DMS114 treated with DMSO at 0.1 percent for 48 hours (cell line): ENCODE results near the gene EPN3.
A peak's percentile ranks its signal among the peaks of the same experiment; 100 is the strongest.

Experiments
- DNase-seq: peaks from one replicate; lab custom pipeline; 2025; ENCODE audit not compliant: unreplicated experiment; lab: John Stamatoyannopoulos, UW

The EPN3 gene

DNA sequence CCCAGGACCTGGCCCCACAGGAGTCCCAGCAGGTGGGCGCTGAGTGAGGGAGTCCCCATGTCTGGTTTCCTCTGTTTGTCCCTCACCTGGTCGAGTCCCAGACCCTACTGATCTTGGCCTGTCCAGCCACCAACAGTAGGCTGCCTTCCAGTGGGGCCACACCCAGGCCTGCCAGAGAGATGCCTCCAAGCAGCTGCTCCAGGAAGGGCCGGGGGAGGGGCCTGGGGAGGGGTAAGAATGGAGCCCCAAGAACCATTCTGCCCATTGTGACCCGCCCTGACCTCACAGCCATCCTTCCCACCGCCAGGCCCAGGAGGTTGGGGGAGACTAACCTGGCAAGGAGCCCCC is 15.2 kb downstream of the EPN3 start:
- DNase-seq: no peak

DNA sequence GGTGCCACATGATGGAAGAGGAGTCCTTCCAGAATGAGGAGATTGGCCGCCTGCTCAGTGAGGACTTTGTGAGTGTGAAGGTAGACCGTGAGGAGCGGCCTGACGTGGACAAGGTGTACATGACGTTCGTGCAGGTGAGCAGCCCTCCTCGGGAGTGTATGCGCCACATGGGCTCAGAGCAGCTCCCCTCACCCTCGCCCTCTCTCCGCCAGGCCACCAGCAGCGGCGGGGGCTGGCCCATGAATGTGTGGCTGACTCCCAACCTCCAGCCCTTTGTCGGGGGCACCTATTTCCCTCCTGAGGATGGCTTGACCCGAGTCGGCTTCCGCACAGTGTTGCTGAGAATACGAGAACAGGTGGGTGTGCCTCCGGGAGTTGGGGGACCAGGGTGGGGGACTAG is 16.3 kb downstream of the EPN3 start:
- DNase-seq: no peak

DNA sequence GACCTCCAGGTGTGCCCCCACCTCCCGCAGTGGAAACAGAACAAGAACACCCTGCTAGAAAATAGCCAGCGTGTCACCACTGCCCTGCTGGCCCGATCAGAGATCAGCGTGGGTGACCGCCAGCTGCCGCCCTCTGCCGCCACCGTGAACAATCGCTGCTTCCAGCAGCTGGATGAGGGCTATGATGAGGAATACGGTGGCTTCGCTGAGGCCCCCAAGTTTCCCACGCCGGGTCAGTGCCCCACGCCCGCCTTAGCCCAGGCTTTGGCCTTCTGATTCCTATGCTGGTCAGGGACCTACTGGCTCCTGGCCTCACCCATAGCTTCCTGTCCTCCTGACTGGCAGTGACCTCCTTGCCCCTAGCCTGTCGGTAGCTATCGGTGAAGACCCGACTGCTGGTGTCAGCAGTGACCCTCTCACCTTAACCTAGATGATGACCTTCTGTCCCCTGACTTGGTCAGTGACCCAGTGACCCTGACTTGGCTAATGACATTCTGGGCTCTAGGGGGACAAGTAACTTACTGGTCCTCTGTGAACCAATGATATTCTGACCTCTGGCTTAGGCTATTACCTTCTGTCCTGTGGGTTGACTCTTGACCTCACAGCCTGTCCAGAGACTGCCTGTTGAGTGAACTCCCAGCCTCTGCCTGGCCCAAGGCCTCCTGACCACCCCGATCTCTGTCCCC is 16.9 kb downstream of the EPN3 start:
- no peak for DNase-seq

DNA sequence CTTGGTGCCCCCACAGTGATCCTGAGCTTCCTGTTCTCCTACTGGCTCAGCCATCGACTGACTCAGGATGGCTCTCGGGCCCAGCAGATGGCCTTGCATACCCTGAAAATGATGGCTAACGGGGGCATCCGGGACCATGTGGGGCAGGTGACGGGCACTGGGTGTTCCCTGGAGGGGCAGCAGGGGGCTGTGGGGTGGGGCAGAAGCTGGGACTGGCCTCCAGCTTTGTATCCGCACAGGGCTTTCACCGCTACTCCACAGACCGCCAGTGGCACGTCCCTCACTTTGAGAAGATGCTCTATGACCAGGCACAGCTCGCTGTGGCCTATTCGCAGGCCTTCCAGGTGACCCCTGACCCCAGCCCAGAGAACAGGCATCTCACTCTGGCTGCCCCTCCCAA is 17.4 kb downstream of the EPN3 start:
- DNase-seq: no peak

DNA sequence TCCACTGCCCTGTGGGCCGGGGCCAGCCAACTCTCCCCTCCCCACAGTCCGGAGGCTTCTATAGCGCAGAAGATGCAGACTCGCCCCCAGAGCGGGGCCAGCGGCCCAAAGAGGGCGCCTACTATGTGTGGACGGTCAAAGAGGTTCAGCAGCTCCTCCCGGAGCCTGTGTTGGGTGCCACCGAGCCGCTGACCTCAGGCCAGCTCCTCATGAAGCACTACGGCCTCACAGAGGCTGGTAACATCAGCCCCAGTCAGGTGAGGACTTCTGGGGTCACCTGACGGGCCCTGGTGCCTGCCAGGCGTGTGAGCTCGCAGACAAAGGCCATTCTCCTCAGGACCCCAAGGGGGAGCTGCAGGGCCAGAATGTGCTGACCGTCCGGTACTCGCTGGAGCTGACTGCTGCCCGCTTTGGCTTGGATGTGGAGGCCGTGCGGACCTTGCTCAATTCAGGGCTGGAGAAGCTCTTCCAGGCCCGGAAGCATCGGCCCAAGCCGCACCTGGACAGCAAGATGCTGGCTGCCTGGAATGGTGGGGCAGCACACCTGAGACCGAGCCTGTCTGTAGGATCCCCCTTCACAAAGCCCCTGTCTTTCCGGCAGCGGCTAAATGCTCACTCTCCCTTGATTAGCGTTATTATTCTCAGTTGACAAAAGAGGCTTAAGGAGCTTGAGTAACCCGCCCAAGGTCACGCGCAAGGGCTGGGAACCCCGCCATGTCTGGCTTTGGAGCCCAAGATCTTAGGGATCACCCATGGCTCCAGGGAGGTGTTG is 18.3 kb downstream of the EPN3 start:
- peak; percentile 67 for DNase-seq

DNA sequence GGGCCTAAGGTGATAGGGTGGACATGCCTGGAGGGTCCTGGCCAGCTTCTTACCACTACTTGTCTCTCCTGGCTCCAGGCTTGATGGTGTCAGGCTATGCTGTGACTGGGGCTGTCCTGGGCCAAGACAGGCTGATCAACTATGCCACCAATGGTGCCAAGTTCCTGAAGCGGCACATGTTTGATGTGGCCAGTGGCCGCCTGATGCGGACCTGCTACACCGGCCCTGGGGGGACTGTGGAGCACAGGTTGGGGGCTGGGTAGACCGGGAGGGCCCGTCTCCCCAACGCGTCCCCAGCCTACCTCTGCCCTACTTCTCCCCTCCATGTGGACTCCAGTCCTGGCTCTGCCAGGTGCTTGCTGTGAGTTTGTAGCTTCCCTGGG is 18.9 kb downstream of the EPN3 start:
- DNase-seq: no peak

DNA sequence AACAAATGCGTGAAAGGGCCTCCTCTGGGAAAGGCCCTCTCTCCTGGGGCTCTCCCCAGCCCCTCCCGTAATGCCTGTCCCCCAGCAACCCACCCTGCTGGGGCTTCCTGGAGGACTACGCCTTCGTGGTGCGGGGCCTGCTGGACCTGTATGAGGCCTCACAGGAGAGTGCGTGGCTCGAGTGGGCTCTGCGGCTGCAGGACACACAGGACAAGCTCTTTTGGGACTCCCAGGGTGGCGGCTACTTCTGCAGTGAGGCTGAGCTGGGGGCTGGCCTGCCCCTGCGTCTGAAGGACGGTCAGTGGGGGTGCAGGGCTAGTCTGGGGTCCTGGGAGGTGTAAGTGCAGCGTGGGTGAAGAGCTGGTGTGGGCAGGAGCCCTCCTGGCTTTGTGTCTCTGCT is 19.3 kb downstream of the EPN3 start:
- DNase-seq: no peak

DNA sequence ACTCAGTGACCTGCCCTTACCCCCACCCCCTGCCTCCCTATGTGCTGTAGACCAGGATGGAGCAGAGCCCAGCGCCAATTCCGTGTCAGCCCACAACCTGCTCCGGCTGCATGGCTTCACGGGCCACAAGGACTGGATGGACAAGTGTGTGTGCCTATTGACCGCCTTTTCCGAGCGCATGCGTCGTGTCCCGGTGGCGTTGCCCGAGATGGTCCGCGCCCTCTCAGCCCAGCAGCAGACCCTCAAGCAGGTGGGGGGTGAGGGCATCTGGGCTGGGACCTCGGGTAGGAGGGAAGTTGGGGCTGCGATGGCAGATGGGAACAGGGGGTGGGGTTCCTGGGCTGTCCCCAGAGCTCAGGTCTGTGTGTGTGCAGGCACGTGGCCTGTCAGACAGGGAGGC is 21.7 kb downstream of the EPN3 start:
- no peak for DNase-seq

DNA sequence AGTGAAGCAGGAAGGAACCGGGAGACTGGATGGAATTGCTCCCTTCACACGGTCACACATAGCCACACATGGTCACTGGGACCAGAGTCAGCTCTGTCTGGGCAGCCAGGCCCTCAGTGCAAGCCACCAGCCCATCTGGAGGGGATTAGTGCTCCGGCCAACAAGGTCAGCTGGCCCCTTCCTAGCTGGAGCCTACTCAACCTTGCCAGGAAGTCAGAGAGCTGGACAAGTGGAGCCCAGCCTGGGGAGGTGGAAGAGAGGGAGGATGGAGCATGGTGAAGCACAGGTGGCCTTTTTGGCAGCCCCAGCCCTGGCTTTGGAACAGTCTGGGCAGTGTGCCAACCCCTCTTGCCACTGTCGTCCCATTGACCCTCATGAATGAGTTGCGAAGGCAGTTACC is 24.3 kb downstream of the EPN3 start:
- no peak for DNase-seq

DNA sequence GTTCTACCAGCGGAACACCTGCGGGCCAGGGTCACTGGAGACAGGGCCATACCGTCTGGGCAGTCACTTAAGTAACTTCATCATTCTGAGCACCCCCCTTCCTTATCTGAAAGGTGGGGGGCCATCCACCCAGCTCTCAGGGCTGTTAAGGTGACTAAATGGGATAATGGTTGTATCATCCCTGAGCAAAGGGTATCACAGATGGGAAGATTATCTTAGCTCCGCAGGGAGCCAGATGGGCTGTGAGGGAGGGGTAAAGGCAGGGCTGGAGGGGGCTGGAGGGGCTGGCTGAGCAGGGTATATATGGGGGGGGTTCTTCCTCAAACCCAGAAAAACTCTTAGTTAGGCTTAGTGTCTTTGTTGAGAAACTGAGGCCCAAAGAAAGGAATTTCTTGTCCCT is 25.1 kb downstream of the EPN3 start:
- no peak for DNase-seq

DNA sequence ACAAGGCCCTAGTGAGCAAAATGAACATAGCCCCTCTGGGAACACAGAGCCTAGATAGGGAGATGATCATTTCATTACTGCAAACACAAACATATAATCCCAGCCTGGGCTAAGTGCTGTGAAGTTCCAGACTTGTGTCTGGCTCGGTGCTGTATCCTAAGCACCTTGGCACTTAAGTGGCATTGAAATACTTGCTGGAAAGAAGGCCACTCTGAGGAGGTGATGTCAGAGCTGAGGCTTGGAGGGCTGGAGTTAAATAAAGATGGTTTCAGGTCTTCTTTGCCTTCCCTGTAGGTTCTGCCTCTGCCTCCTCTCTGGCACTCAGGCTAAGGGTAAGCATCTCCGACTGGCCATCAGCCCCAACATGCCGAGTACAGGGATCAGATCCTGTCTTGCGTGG is 25.6 kb downstream of the EPN3 start:
- no peak for DNase-seq

DNA sequence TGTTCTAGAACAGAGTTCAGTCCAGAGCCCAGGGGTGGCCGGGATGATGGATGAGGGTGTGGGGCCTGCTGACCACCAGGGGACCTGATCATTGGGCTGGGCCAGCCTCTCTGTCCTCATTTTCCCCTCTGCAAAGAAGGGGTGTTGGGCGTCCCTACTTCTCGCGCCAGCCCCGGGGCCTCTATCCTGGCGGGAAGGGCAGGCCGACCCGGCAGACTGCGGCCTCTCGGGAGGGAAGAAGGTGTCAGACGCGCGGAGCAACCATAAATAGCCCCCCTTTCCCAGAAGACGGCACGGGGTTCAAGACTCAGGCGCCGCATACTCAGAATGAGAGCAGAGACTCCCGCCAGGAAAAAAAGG is 26.0 kb downstream of the EPN3 start:
- DNase-seq: no peak

DNA sequence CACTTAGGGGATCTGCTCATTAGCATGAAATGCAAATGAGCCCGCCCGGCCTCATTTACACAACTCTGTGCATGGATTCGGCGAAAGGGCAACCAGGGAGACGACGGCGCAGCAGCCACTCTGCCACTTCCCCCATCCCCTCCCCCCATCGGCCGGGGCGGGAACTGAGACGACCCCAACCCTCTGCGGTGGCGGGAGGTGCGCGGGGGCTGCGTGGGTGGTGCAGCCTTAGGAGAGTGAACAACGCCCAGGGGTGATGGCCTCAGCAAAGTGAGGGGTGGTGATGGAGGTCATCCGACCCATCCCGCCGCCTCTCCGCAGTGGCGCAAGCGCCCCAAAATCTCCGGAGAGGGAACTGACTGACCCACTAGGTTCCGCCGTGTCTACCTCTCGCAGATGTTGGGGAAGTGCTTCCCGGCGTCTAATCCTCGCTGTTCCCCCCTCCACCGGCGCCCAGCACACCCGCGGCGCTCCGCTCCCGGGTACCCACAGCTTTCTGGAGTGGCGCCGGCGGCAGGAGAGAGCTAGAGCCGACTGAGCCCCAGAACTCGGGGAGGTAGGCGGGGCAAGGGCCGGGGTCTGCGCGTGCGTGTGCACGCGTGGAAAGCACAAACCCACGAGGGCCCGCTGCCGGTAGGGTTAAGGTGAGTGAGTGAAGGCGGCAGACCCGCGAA is 26.5 kb downstream of the EPN3 start:
- DNase-seq: no peak

DNA sequence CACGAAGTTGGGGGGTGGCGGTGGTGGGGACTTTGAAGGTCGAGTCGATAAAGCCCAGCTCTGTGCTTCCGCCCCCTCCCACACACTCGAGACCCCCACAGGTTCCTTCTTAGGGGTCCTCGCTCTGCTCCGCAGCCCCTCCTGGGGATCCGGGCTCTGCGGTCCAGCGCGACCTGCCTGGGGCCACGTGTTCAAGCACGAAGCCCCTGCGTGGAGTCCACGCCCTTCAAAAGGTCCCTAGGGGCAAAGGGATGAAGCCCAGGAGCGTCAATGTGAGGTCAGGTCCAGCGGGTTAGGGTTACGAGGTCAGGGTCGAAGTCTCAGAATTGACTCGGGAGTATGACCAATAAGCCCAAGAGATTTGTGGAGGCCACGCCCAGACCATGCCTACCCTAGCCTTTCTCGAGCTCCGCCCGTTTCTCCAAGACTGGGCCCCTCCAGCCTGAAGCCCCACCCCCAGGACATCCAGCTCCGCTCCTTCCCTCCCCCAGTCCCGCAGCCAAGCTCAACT is 27.2 kb downstream of the EPN3 start:
- peak; percentile 56 for DNase-seq

DNA sequence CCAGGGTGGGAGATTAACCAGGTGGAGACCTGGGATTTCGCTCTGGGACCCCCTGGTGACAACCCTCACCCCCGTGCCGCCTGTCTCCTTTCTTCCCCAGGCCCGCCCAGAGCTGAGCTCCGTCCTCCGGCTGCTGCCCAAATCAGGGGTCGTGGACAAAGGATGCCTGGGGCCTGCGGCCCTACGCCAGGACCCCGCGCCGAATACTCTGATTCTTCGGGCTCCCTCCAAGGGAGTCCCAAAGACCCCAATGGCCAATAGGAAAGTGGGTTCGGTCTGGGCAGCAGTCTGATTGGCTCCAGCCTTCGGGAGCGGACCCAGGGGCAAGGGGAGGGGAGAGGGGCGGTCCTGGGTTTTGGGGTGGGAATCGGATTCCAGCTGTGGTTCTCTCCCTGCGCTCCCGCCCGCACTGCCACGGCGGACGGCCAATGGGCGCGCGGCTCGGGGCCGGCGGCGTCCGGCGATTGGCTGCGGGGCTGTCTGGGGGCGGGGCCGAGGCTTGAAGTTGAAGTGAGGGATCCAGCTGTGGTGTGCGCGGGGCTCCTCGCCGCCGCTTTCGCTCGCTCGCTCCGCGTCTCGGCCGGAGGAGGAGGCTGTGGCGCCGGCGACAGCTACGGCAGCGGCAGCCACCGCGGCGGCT is 27.8 kb downstream of the EPN3 start, which contains the start of gene CACNA1G:
Gene CACNA1G, plus strand, starts transcription at position 531 of the 640 bp plus-strand sequence. CDS start 745 bp downstream, outside the sequence.
- peak; percentile 78 for DNase-seq

DNA sequence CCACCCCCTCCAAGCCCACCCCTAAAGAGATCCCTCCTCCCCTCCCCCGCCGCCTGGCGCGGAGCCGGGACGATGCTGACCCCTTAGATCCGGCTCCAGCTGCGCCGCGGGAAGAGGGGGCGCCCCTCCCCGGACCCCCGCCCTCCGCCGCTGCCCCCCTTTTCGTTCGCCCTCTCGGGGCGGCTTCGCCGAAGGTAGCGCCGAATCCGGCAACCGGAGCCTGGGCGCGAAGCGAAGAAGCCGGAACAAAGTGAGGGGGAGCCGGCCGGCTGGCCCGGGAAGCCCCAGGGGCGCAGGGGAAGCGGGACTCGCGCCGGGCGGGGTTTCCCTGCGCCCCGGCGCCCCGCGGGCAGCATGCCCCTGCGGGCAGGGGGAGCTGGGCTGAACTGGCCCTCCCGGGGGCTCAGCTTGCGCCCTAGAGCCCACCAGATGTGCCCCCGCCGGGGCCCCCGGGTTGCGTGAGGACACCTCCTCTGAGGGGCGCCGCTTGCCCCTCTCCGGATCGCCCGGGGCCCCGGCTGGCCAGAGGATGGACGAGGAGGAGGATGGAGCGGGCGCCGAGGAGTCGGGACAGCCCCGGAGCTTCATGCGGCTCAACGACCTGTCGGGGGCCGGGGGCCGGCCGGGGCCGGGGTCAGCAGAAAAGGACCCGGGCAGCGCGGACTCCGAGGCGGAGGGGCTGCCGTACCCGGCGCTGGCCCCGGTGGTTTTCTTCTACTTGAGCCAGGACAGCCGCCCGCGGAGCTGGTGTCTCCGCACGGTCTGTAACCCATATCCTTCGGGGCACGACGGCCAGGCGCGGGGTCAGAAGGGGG is 28.6 kb downstream of the EPN3 start:
- DNase-seq: no peak

DNA sequence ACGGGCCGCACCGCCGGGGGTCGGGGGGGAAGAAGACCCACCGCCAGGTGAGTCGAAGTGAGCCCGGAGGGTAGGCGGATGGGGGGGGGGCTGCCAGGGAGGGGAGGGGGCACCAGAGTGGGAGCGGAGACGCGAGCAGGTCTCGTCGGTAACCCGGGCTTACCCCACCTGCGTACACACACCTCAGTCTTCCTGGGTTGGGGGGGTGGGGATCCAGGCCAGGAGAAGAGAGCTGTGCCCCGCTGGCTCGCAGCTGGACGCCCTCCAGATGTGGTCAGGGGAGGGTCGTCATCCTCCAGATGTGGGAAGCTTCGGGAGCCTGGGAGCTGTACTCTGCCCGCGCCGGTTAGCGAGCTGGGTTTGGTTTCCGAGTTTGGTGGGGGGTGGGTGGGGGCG is 29.2 kb downstream of the EPN3 start:
- DNase-seq: no peak

DNA sequence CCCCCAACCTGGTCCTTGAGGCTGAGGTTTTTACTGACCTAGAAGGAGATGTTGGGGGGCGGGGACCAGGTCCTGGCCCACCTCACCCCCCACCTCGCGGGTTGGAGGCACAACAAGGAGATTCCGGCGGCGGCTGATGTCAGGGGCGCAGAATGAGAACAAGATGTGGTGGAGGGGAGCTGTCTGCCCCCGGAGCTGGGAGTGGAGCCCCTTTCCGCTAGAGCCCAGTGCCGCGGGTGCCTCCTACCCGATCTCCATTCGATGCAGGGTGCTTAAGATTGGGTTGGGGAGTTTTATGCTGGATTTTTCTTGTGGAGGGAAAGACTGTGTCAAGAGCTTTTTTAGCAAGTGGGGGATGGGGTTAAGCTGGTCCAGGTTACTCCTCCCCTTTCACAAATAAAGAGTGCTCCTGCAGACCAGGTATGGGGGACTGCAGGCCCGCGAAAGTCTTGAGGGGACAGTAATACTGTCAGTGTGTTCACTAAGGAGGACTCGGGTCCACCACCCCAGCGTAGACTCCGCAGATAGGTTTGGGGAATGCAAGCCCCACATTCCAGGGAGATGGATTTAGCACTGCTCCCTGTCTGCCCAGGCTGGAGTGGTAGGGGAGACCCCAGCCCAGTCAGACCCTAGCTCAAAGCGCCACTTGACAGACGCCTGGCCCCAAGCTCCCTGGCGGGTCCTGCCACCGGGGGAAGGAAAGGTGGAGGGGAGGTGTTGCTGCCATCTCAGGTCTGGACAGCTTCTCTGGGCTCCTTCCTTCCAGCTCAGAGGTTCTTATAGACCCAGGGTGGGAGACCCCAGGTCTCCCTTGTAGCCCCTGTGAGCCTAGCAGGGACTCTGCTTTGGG is 29.9 kb downstream of the EPN3 start:
- no peak for DNase-seq

DNA sequence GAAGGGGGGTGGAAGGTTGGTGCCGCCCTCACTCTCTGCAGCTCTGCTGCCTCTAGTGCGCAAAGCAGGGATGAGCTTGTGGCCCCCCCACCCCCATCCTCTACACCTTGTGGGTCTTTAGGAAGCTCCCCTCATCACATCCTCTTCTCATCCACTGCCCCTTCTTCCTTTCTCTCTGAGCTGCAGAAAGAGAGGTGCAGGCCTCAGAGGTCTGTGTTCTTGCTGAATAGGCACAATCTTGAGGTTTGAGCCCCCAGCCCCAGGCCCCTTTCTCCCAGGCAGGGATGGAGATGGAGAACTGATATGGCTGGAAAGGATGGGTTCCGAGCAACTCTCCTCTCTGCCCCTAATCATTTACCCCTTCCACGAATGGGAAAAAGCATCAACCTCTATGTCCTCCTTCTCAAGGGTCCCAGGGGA is 30.6 kb downstream of the EPN3 start:
- DNase-seq: no peak

DNA sequence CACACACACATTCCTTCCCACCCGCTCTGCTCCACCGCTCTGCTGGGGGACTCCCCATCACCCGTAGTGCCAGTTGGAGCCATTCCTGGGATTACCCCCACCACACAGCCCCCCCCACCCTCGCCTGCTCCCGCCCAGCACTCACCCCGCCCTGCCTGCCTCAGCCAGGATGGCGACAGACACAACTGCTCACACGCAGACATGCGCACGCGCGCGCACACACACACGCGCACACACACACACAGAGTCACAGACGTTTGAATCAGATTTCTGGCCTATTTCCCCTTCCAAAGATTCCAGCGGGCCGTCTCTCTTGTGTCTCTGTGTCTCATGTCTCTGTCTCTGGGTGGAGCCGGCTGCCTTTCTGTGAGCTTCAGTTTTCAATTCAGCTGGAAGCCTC is 32.4 kb downstream of the EPN3 start:
- DNase-seq: no peak
